Thoracic aorta (tissue), 2 donors: ENCODE results near the gene STK32C. TPM values are rescaled to one million over a fixed set of nuclear protein-coding genes. Genes with fewer than 3 reads are reported as not detected.
"Not testable (repeated sequence)": the region's sequence is repeated elsewhere in the genome, so short reads cannot be mapped to it uniquely, and the experiment has no call there.

ENCODE experiments used
- ATAC-seq: fragments of 150-250 bp; one replicate; pipeline ENCODE4 v1.8.0; 2017; ENCODE audit warnings: low read depth; ENCODE audit not compliant: insufficient number of reproducible peaks, low FRiP score
- DNase-seq: peaks from one replicate; pipeline ENCODE4 v3.0.0-alpha.2; 2020; ENCODE audit warnings: low spot score
- H3K27ac ChIP-seq, 2 donors: fragments of 200-600 bp; sonication (generic); 1 replicate in 1 of 2; 2 replicates in 1 of 2; pipeline ENCODE4 v1.5.1; 2016; ENCODE audit warnings: mild to moderate bottlenecking in 2 of 2, moderate library complexity in 2 of 2
- H3K27me3 ChIP-seq: fragments of 200-600 bp; sonication (generic); replicated peaks from 2 replicates; pipeline ENCODE4 v1.6.0; 2016; ENCODE audit warnings: mild to moderate bottlenecking; ENCODE audit not compliant: insufficient read depth
- H3K36me3 ChIP-seq: fragments of 200-600 bp; sonication (generic); one replicate; pipeline ENCODE4 v1.5.1; 2016
- H3K4me1 ChIP-seq, 2 donors: fragments of 200-600 bp; sonication (generic); 1 replicate in 1 of 2; 2 replicates in 1 of 2; pipeline versions ENCODE4 v1.5.1 to v1.6.0; 2016; ENCODE audit warnings: low read depth in 2 of 2, mild to moderate bottlenecking in 1 of 2; ENCODE audit not compliant: control insufficient read depth in 1 of 2
- H3K4me3 ChIP-seq: fragments of 200-600 bp; sonication (generic); 2 replicates; pipeline ENCODE4 v1.5.1; 2016; ENCODE audit warnings: mild to moderate bottlenecking
- H3K9me3 ChIP-seq: fragments of 200-600 bp; sonication (generic); 2 replicates; pipeline ENCODE4 v1.5.1; 2016
- total RNA-seq, 2 donors: library from RNA; depleted of rRNA; stranded (reverse); fragments of >200 nt; gene quantifications; one replicate each; pipeline versions ENCODE4 v1.1.0 to v1.2.3, GENCODE V29; 2016
- TF ChIP-seq, protein P1 (sequence below): fragments of 200-600 bp; sonication (generic); IDR thresholded peaks from one replicate; pipeline ENCODE4 v1.5.1; 2019; ENCODE audit warnings: antibody characterized with exemption

The STK32C gene
- total RNA-seq, 2 donors from 2014 or later: 1.1 to 4.2 TPM

GRCh38 chr10:132338876-132339275, 31.1 kb upstream of the STK32C start:
- Histone ChIP-seq H3K4me1 (no peaks in the 10 kb centered on the region), H3K27ac (no peak overlapping the region), H3K4me3 (no peak overlapping the region), H3K36me3 (no peaks in the 10 kb centered on the region), H3K9me3 (no peaks in the 10 kb centered on the region), H3K27me3 (no peaks in the 10 kb centered on the region)
- TF ChIP-seq, protein P1, sequence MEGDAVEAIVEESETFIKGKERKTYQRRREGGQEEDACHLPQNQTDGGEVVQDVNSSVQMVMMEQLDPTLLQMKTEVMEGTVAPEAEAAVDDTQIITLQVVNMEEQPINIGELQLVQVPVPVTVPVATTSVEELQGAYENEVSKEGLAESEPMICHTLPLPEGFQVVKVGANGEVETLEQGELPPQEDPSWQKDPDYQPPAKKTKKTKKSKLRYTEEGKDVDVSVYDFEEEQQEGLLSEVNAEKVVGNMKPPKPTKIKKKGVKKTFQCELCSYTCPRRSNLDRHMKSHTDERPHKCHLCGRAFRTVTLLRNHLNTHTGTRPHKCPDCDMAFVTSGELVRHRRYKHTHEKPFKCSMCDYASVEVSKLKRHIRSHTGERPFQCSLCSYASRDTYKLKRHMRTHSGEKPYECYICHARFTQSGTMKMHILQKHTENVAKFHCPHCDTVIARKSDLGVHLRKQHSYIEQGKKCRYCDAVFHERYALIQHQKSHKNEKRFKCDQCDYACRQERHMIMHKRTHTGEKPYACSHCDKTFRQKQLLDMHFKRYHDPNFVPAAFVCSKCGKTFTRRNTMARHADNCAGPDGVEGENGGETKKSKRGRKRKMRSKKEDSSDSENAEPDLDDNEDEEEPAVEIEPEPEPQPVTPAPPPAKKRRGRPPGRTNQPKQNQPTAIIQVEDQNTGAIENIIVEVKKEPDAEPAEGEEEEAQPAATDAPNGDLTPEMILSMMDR: no peak
- DNase-seq (no peak), ATAC-seq (no peak)

- not testable (repeated sequence) for ATAC-seq, H3K27ac ChIP-seq, H3K4me3 ChIP-seq, H3K4me1 ChIP-seq, DNase-seq, H3K27me3 ChIP-seq, H3K36me3 ChIP-seq, H3K9me3 ChIP-seq
Measured at GRCh38 chr10:132337854-132338253, 30.1 kb upstream of the STK32C start.

DNA sequence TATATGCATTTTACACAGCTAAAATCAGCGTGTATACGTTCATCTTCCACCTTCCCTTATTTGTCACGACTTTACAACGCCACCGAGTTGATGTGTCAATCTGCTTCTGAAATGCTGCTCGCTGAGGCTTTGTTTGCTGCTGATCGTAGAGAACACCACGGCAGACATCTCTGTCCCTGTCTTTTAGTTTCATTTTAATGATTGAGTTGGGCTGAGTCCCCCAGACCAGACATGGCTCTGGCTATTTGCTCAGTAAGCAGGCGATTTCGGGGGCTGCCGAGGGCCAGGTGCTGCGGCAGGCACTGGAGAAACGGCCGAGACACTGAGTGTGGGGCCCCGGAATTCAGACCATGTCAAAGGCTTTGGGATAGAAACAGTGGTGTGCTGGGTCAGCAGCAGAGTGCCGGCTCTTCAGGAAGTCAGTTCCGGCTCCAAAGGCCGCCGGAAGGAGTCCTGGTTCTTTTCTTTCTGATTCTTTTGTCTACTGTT, 29.2 kb upstream of the STK32C start:
- Histone ChIP-seq H3K27me3 (no peaks in the 10 kb centered on the region), H3K9me3 (no peaks in the 10 kb centered on the region), H3K36me3 (no peaks in the 10 kb centered on the region), H3K4me3 (peak overlapping the region; percentile 61), H3K27ac (peak overlapping the region in 1 of 2 donors; percentile 18), H3K4me1 (peaks cover 0 to 9% of the 10 kb centered on the region in 2 donors)
- DNase-seq: no peak
- TF ChIP-seq, protein P1: no peak
- ATAC-seq: no peak

DNA sequence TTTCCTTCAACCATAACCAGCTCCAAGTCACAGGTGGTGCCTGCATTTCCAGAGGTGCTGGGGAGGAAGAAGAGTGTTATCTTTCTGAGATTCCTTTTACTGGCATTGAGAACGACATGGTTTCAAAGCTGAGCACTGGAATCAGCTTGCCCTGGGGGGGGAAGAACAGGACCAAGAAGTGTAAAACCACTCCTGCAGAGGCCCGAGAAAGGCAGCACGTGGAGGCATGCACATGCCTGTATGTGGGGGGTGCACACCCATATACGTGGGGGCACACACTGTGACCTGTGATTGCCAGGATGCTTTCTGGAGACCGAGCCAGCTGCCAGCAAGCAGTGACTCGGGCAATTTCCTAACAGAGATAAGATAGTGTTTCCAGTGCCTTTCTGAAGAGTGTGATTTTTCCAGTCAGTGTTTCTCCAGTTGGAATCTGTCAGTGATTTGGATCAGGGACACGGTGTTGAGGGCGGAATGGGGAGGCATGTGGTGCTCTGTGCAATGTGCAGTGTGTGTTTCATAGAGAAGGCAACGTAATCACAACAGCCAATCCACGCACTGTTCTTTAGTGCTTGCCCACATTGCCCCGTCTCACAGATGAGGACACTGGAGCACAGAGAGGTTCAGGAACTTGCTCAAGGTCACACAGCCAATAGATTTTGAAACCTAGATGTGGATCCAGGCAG, 28.5 kb upstream of the STK32C start:
- Histone ChIP-seq H3K27ac (no peak overlapping the region), H3K36me3 (no peaks in the 10 kb centered on the region), H3K4me3 (peak overlapping the region; percentile 61), H3K9me3 (no peaks in the 10 kb centered on the region), H3K4me1 (peaks cover 0 to 9% of the 10 kb centered on the region in 2 donors), H3K27me3 (no peaks in the 10 kb centered on the region)
- TF ChIP-seq, protein P1: no peak
- no peak for ATAC-seq
- DNase-seq: no peak

DNA sequence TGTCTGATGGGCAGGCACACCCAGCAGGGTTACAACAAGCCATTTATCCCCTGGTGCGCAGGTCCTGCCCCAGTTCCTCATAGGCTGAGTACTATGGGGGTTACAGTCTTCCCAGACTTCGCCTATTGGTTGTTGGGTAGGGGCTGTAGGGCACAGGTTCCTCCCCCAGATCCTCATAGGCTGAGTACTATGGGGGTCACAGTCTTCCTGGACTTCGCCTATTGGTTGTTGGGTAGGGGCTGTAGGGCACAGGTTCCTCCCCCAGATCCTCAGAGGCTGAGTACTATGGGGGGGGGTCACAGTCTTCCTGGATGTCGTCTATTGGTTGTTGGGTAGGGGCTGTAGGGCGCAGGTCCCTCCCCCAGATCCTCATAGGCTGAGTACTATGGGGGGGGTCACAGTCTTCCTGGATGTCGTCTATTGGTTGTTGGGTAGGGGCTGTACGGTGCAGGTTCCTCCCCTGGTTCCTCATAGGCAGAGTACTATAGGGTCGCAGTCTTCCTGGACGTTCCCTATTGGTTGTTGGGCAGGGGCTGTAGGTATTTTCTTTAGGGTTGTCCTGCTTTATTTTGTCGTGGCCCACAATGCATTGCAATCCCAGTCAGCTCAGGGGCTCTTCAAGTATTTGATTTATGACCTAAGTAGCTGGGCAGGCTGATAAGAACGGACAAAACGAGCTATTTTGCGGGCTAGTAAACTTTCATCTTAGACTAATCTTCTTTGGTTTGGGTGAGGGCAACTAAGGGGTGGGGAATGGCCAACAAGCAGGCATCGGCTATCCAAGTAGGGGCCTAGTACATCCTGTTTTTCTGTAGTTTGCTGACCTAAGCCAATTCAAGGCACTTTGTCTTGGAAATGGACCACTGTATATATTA, 27.7 kb upstream of the STK32C start:
- H3K27me3 ChIP-seq: no peaks in the 10 kb centered on the region
- DNase-seq (no peak), ATAC-seq (no peak)
- no peaks in the 10 kb centered on the region for H3K9me3 ChIP-seq
- H3K4me3 ChIP-seq: no peak overlapping the region
- H3K36me3 ChIP-seq: no peaks in the 10 kb centered on the region
- no peak overlapping the region for H3K27ac ChIP-seq
- peaks cover 0 to 17% of the 10 kb centered on the region in 2 donors for H3K4me1 ChIP-seq
- TF ChIP-seq, protein P1: no peak
